H1 (cell line): Measurements from ENCODE around the gene SPACA4. TPM values are rescaled to one million over a fixed set of nuclear protein-coding genes. Genes with fewer than 3 reads are reported as not detected.
A peak's percentile ranks its signal among the peaks of the same experiment; 100 is the strongest.

Source experiments
- CTCF ChIA-PET: fragments of 300-600 bp; sonication (Branson Sonifier 250); formaldehyde crosslinking; loops from one replicate; lab custom pipeline; 2021; ENCODE audit not compliant: partially characterized antibody; lab: Charles Lee
- POLR2A ChIA-PET: fragments of 300-600 bp; sonication (Branson Sonifier 250); formaldehyde crosslinking; loops from one replicate; lab custom pipeline; 2021; ENCODE audit warnings: inconsistent platforms; ENCODE audit not compliant: partially characterized antibody; lab: Charles Lee
- DNase-seq, 2 experiments: peaks; one replicate each; pipeline versions ENCODE4 v3.0.0 to v3.0.0-alpha.2; 2010 to 2022; ENCODE audit warnings: low spot score in 2 of 2, low read depth in 1 of 2, mixed read lengths in 1 of 2
- FAIRE-seq: peaks from 2 replicates; lab custom pipeline; 2011; peaks lifted over from hg19 to GRCh38; lab: Jason Lieb, UNC
- H2AFZ ChIP-seq: 2 replicates; pipeline ENCODE4 v1.8.1; 2012; ENCODE audit warnings: low read length, inconsistent platforms
- H2AK5ac ChIP-seq: 2 replicates; pipeline ENCODE4 v1.6.1; 2013; ENCODE audit warnings: low read depth, low read length
- H2BK120ac ChIP-seq: replicated peaks from 2 replicates; pipeline ENCODE3; 2013; ENCODE audit warnings: low read depth, low read length, inconsistent platforms
- H2BK12ac ChIP-seq: 2 replicates; pipeline ENCODE4 v1.6.1; 2013; ENCODE audit warnings: low read depth, low read length
- H2BK15ac ChIP-seq: 2 replicates; pipeline ENCODE4 v1.6.1; 2013; ENCODE audit warnings: low read length
- H2BK20ac ChIP-seq: 2 replicates; pipeline ENCODE4 v1.6.1; 2013; ENCODE audit warnings: low read length
- H2BK5ac ChIP-seq: 2 replicates; pipeline ENCODE4 v1.6.1; 2013; ENCODE audit warnings: low read depth, low read length
- H3K14ac ChIP-seq: 2 replicates; pipeline ENCODE4 v1.6.1; 2013; ENCODE audit warnings: inconsistent platforms; ENCODE audit not compliant: insufficient read length
- H3K18ac ChIP-seq: 2 replicates; pipeline ENCODE4 v1.6.1; 2013; ENCODE audit warnings: low read length; ENCODE audit errors: extremely low read depth
- H3K23ac ChIP-seq: 2 replicates; pipeline ENCODE4 v1.6.1; 2013; ENCODE audit warnings: inconsistent platforms; ENCODE audit not compliant: insufficient read length
- H3K23me2 ChIP-seq: 2 replicates; pipeline ENCODE4 v1.6.1; 2013; ENCODE audit warnings: low read depth, low read length
- H3K27ac ChIP-seq: 2 replicates; pipeline ENCODE4 v1.6.1; 2011; ENCODE audit warnings: low read depth, low read length, inconsistent platforms
- H3K27me3 ChIP-seq, 4 experiments: replicated peaks in 1 of 4; 1 replicate in 1 of 4; 2 replicates in 3 of 4; pipeline versions ENCODE4 v1.6.1 to v1.8.1; 2011 to 2013; ENCODE audit warnings: low read length in 3 of 4, mild to moderate bottlenecking in 3 of 4, inconsistent platforms in 2 of 4, mixed read lengths in 2 of 4, moderate library complexity in 1 of 4; ENCODE audit not compliant: control insufficient read depth in 3 of 4, insufficient read depth in 3 of 4; ENCODE audit errors: extremely low read depth in 1 of 4
- H3K36me3 ChIP-seq, 4 experiments: 2 replicates each; pipeline versions ENCODE4 v1.6.1 to v1.8.1; 2011 to 2013; ENCODE audit warnings: mild to moderate bottlenecking in 4 of 4, low read length in 3 of 4, moderate library complexity in 2 of 4, control low read depth in 1 of 4, inconsistent platforms in 1 of 4; ENCODE audit not compliant: insufficient read depth in 4 of 4, control insufficient read depth in 2 of 4
- H3K4ac ChIP-seq: replicated peaks from 2 replicates; pipeline ENCODE3; 2013; ENCODE audit warnings: low read length, low read depth, mixed read lengths, inconsistent platforms; ENCODE audit not compliant: insufficient read length
- H3K4me1 ChIP-seq, 4 experiments: replicated peaks in 1 of 4; 1 replicate in 1 of 4; 2 replicates in 3 of 4; pipeline versions ENCODE4 v1.6.1 to v1.8.1; 2011 to 2013; ENCODE audit warnings: low read length in 3 of 4, inconsistent platforms in 2 of 4, mixed read lengths in 1 of 4; ENCODE audit not compliant: insufficient read depth in 4 of 4, control insufficient read depth in 3 of 4
- H3K4me2 ChIP-seq, 2 experiments: 2 replicates each; pipeline versions ENCODE4 v1.6.1 to v1.8.1; 2011 to 2013; ENCODE audit warnings: low read depth in 2 of 2, low read length in 2 of 2, control low read depth in 1 of 2, inconsistent platforms in 1 of 2, mild to moderate bottlenecking in 1 of 2; ENCODE audit not compliant: insufficient read depth in 1 of 2
- H3K4me3 ChIP-seq, 4 experiments: fragments of 200-600, 300-600 bp in 1 of 4; sonication (generic), shearing (Covaris generic), sonication (Bioruptor Twin) in 1 of 4; 2 replicates each; pipeline versions ENCODE4 v1.5.1 to v1.8.1; 2011 to 2016; ENCODE audit warnings: low read length in 4 of 4, low read depth in 3 of 4, control low read depth in 2 of 4, inconsistent platforms in 2 of 4, mild to moderate bottlenecking in 2 of 4, mixed read lengths in 1 of 4, moderate library complexity in 1 of 4; ENCODE audit not compliant: insufficient read depth in 2 of 4; ENCODE audit errors: extremely low read depth in 1 of 4
- H3K56ac ChIP-seq: replicated peaks from 2 replicates; pipeline ENCODE3; 2013; ENCODE audit warnings: low read depth, mild to moderate bottlenecking, mixed read lengths, low read length, inconsistent platforms; ENCODE audit not compliant: insufficient read length
- H3K79me1 ChIP-seq: 2 replicates; pipeline ENCODE4 v1.6.1; 2013; ENCODE audit warnings: low read depth, low read length, control low read depth
- H3K79me2 ChIP-seq, 2 experiments: 2 replicates each; pipeline versions ENCODE4 v1.6.1 to v1.8.1; 2012 to 2013; ENCODE audit warnings: low read length in 2 of 2, mild to moderate bottlenecking in 2 of 2, inconsistent platforms in 1 of 2; ENCODE audit not compliant: insufficient read depth in 2 of 2, control insufficient read depth in 1 of 2
- H3K9ac ChIP-seq, 4 experiments: replicated peaks in 1 of 4; 1 replicate in 1 of 4; 2 replicates in 3 of 4; pipeline versions ENCODE4 v1.6.1 to v1.8.1; 2011 to 2013; ENCODE audit warnings: low read depth in 3 of 4, low read length in 3 of 4, control low read depth in 2 of 4, mild to moderate bottlenecking in 2 of 4, moderate library complexity in 2 of 4, inconsistent platforms in 1 of 4; ENCODE audit errors: extremely low read depth in 1 of 4
- H3K9me3 ChIP-seq, 2 experiments: 2 replicates each; pipeline versions ENCODE4 v1.6.1 to v1.8.1; 2012 to 2013; ENCODE audit warnings: mild to moderate bottlenecking in 2 of 2, moderate library complexity in 2 of 2, control low read depth in 1 of 2, inconsistent platforms in 1 of 2, low read depth in 1 of 2, low read length in 1 of 2, mixed read lengths in 1 of 2; ENCODE audit not compliant: insufficient read depth in 2 of 2
- H4K20me1 ChIP-seq, 2 experiments: replicated peaks in 1 of 2; 2 replicates each; pipeline versions ENCODE3 to v1.8.1; 2011 to 2013; ENCODE audit warnings: inconsistent platforms in 2 of 2, low read length in 2 of 2, mild to moderate bottlenecking in 1 of 2; ENCODE audit not compliant: insufficient read depth in 2 of 2, control insufficient read depth in 1 of 2
- H4K5ac ChIP-seq: 2 replicates; pipeline ENCODE4 v1.6.1; 2013; ENCODE audit warnings: low read length, low read depth, mixed read lengths, inconsistent platforms; ENCODE audit not compliant: insufficient read length
- H4K8ac ChIP-seq: 2 replicates; pipeline ENCODE4 v1.8.0; 2013; ENCODE audit warnings: mild to moderate bottlenecking, moderate library complexity, low read length, inconsistent platforms; ENCODE audit not compliant: insufficient read depth; ENCODE audit errors: extremely low read depth
- H4K91ac ChIP-seq: replicated peaks from 2 replicates; pipeline ENCODE3; 2013; ENCODE audit warnings: low read length, mixed read lengths, inconsistent platforms; ENCODE audit not compliant: insufficient read length
- CREB1 ChIP-seq: IDR thresholded peaks from 2 replicates; pipeline ENCODE4 v1.6.1; 2012; ENCODE audit warnings: inconsistent platforms
- EZH2 ChIP-seq: fragments of 200-600 bp; sonication (generic); IDR thresholded peaks from 2 replicates; pipeline ENCODE4 v1.7.1; 2012; ENCODE audit warnings: low read depth, mild to moderate bottlenecking, moderate library complexity, low read length, inconsistent platforms; ENCODE audit not compliant: severe bottlenecking
- JUND ChIP-seq: IDR thresholded peaks from 2 replicates; pipeline ENCODE4 v1.6.1; 2011; ENCODE audit warnings: mild to moderate bottlenecking, improper control_type of control experiment, low read length
- NANOG ChIP-seq: IDR thresholded peaks from 2 replicates; pipeline ENCODE4 v1.6.1; 2011; ENCODE audit warnings: low read length, low read depth, mild to moderate bottlenecking, inconsistent platforms; ENCODE audit not compliant: insufficient read depth, poor library complexity, severe bottlenecking
- NRF1 ChIP-seq: IDR thresholded peaks from 2 replicates; pipeline ENCODE4 v1.6.1; 2011; ENCODE audit warnings: mild to moderate bottlenecking, low read depth, low read length, improper control_type of control experiment
- POLR2A ChIP-seq, 2 experiments: IDR thresholded peaks; 1 replicate in 1 of 2; 2 replicates in 1 of 2; pipeline ENCODE4 v1.6.1; 2011; ENCODE audit warnings: low read depth in 2 of 2, low read length in 2 of 2, mild to moderate bottlenecking in 2 of 2; ENCODE audit errors: control extremely low read depth in 1 of 2
- SP4 ChIP-seq: IDR thresholded peaks from 2 replicates; pipeline ENCODE4 v1.6.1; 2012; ENCODE audit warnings: low read length, inconsistent platforms
- USF2 ChIP-seq: IDR thresholded peaks from 2 replicates; pipeline ENCODE4 v1.6.1; 2011; ENCODE audit warnings: low read length, improper control_type of control experiment
- WGBS, 2 experiments: shearing (Covaris generic) in 1 of 2; methylation state at CpG; one replicate each; pipeline versions ENCODE4 v1.1.6 to v1.1.7; 2013 to 2015; ENCODE audit warnings: low lambda C conversion rate in 2 of 2, mixed read lengths in 2 of 2, inconsistent platforms in 1 of 2, low coverage in 1 of 2, missing lambda C conversion rate in 1 of 2; ENCODE audit not compliant: insufficient replicate concordance in 2 of 2, insufficient coverage in 1 of 2, insufficient read length in 1 of 2; ENCODE audit errors: extremely low coverage in 1 of 2, missing lambda C conversion rate in 1 of 2; 5-methylcytosine and 5-hydroxymethylcytosine counted together
- polyA plus RNA-seq, 7 experiments: library from polyadenylated mRNA; depleted of rRNA in 3 of 7; stranded (reverse) in 5 of 7; unstranded in 2 of 7; fragments of >200 nt in 5 of 7; fragments of 200-250 nt in 2 of 7; gene quantifications; 1 replicate in 5 of 7; 2 replicates in 1 of 7; 4 replicates in 1 of 7; pipeline versions ENCODE4 v1.2.1 to v1.2.3, GENCODE V29; 2011 to 2013; ENCODE audit warnings: missing spikeins in 2 of 7, mixed read lengths in 2 of 7
- total RNA-seq: library from RNA; stranded (reverse); fragmentation: NEBNext Ultra II Directional; extraction: Animal tissue kit (Norgen Biotek cat#: 25700); gene quantifications from 2 replicates; pipeline ENCODE4 v1.2.1, GENCODE V29; 2021

SPACA4 gene
- total and polyA plus RNA-seq, 2 of the 8 experiments (the other 6 are each of a cell fraction or from before 2014, with no cell fraction given) = not detected

- H3K4me3 ChIP-seq = peak overlapping the region; percentile 22 to 74 (median 47); a peak in 6 of 8 replicates
- CTCF ChIA-PET = interaction anchor here (0.6 to 1.5 kb wide), 3 partner anchors 11 to 100 kb away, joined by 3 to 4 read pairs (median 3); no protein-coding TSS in a partner anchor
- TF ChIP-seq USF2 = peak; percentile 92
- TF ChIP-seq CREB1 = no peak
- no peak for TF ChIP-seq EZH2
- no peak for TF ChIP-seq NANOG
- TF ChIP-seq POLR2A (IDR thresholded peaks at IDR 0.05; ENCODE audit: control extremely low read depth in 1 of 2, low read depth in 2 of 2, low read length in 2 of 2) = peak in 1 of 2 experiments; percentile 69; a peak in 1 of 3 replicates
- TF ChIP-seq SP4 = no peak; the same call in 1 of the 2 replicates
- no peak; the same call in 1 of the 2 replicates for TF ChIP-seq NRF1
- no peak for TF ChIP-seq JUND
Measured at GRCh38 chr19:48634424-48635262, 28.1 kb downstream of the SPACA4 start.

More at GRCh38 chr19:48634424-48635262, 28.1 kb downstream of the SPACA4 start:
- Histone ChIP-seq H2BK20ac (0 out of 2 replicates have a peak overlapping the region, but pooled peaks have one; percentile 61), H2BK15ac (no peak overlapping the region), H3K14ac (no peak overlapping the region), H3K4me1 (peaks cover 9 to 33% (median 28%) of the 10 kb centered on the region in 4 experiments), H3K79me2 (no peaks in the 10 kb centered on the region), H2BK12ac (no peak overlapping the region), H3K79me1 (no peaks in the 10 kb centered on the region), H3K27ac (no peak overlapping the region), H3K56ac (no peak overlapping the region), H3K23me2 (peaks cover 30% of the 10 kb centered on the region), H4K8ac (no peak overlapping the region), H3K18ac (peak overlapping the region; percentile 91), H2BK5ac (peak overlapping the region; percentile 5; the same call in 1 of the 2 replicates), H4K5ac (no peak overlapping the region), H3K23ac (no peak overlapping the region), H3K4ac (no peak overlapping the region), H3K9me3 (no peaks in the 10 kb centered on the region), H3K9ac (peak overlapping the region in 1 of 4 experiments; percentile 17; a peak in 1 of 7 replicates), H3K36me3 (no peaks in the 10 kb centered on the region), H4K91ac (peak overlapping the region; percentile 11), H3K4me2 (peak overlapping the region; percentile 59 to 94), H2AFZ (no peak overlapping the region), H4K20me1 (peaks cover 0 to 4% of the 10 kb centered on the region in 2 experiments), H2BK120ac (no peak overlapping the region), H3K27me3 (peaks cover 0 to 2% (median 0%) of the 10 kb centered on the region in 4 experiments; a peak in 2 of 7 replicates), H2AK5ac (no peak overlapping the region)
- 20% methylated on average over 21 of the region's 37 CpGs; no CpG with 5 or more reads in 1 of the 2 experiments for WGBS, 2 experiments
- DNase-seq (peak; percentile 90 to 97), FAIRE-seq (peak; percentile 66)
- POLR2A ChIA-PET = interaction anchor here (0.6 to 30.9 kb wide), 5 partner anchors 11 to 324 kb away, joined by 3 to 788 read pairs (median 3); partner anchors contain the start of genes CA11, FAM83E, NUCB1 and RPL18
